SHP77 treated with DMSO at 0.1 percent for 48 hours (cell line): ENCODE measurements around the gene C1orf21.

Experiments used
- DNase-seq: peaks from one replicate; lab custom pipeline; 2025; lab: John Stamatoyannopoulos, UW

The C1orf21 gene

DNA sequence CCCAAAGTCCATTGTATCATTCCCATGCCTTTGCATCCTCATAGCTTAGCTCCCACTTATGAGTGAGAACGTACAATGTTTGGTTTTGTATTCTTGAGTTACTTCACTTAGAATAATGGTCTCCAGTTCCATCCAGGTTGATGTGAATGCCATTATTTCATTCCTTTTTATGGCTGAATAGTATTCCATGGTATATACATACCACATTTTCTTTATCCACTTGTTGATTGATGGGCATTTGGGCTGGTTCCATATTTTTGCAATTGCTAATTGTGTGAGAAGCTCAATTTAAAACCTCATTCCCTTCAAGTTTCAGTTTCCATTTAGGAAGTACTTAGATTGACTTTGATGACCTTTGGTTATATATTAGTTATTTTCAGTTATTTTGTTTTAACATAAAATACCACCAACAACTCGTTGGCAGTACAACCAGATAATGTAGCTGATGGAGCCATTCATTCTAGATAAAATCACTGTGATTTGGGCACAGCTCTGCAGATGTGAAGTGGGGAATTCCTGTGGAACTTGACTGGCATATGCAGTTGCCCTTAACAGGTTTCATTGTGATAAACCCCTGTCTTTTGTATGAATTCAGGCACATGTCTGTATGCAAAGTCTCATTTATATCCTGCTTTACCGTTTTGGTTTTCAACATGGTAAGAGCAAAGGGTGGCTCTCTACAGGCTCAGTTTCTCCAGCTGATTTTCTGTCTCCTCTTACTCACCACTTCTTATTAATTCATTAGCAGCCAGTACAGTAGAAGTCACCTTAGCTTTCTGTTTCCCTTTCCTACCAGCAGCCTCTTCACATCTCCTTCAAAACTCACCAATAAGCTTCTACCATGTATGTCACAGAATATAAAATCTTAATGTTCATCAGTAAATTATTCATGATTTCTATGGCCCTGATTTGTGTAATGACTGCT lies 170.9 kb downstream of the C1orf21 start:
- DNase-seq, result no peak

DNA sequence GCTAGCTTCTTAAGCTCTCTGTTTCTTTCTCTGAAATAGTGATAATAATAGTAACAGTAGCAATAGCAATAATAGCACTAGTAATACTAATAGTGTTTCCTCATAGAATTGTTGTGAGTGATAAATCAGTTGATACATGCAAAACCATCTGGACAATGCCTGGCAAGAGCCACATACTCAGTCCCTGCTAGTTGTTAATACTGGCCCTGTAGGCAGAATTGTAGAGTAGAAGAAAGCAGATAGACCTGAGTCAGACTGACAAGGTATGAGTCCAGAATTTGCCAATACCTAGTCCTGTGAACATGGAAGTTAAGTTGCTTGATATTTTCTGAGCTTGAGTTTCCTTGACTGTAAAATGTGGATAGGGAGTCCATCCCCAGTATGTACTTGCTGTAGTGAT lies 171.9 kb downstream of the C1orf21 start:
- DNase-seq, result no peak

DNA sequence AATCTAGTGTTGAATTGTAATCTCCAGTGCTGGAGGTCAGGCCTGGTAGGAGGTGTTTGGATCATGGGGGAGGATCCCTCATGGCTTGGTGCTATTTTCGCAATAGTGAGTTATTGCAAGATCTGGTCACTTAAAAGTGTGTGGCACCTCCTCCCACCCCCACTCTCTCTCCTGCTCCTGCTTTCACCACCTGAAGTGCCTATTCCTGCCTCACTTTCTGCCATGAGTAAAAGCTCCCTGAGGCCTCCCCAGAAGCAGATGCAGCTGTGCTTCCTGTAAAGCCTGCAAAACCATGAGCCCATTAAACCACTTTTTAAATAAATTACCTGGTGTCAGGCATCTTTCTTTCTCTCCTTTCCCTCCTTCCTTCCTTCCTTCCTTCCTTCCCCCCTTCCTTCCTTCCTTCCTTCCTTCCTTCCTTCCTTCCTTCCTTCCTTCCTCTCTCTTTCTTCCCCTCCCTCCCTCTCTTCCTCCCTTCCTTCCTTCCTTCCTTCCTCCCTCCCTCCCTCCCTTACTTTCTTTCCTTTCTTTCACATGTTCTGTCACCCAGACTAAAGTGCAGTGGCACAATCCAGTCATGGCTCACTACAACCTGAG lies 172.4 kb downstream of the C1orf21 start:
- no peak for DNase-seq

DNA sequence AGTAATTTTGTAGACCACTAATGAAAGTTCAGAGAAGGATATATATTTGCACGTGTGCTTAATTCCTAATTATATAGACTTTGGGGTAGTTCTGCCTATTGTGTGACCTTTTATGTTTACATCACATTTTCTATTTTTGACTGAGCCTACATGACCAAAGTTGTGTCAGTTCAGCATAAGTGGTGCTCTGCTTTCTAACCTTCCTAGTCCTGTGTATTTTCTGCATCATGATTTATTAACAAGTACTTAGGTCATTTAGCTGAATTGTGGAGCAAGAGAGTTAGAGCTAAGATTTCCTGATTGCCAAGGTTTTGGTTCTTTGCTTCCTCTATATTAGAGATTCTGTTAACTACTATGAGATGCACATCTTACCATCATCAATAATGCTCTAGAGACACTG lies 176.0 kb downstream of the C1orf21 start:
- DNase-seq, result no peak

DNA sequence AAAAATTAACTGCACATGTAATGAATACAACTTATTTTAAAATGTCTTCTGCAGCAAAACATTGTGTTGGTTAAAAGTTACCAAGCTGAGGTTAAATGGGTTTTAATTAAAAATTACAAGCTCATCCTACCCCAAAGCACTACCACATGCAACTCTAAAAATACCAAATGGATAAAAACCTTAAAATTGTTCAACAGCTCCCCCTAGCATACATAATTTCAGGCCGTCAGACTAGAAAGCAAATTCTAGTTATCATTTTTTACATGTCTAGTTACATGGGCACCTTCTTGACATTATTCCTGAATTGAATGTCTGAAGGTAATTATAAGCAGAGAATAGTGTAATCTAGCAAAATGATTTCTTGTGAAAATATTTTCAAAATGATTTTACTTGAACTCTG lies 176.5 kb downstream of the C1orf21 start:
- DNase-seq, result peak; percentile 21

DNA sequence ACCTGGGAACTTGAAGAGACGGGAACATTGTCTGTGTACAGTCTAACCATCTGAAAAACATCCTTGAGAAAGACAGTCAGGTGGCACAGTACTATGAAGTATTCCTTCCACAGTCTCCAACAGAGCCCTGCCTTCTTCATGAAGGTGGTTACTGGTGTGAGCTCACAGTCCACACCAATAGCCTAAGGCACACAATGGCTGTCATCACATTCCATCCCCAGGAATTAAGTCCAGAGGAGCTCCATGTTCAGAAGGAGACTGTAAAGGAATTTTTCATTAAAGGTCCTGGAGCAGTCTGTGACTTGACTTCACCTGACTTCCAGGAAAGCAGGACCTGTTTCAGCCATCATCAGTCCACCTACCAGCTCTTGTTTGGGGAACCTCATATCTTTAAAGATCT lies 180.2 kb downstream of the C1orf21 start:
- no peak for DNase-seq

DNA sequence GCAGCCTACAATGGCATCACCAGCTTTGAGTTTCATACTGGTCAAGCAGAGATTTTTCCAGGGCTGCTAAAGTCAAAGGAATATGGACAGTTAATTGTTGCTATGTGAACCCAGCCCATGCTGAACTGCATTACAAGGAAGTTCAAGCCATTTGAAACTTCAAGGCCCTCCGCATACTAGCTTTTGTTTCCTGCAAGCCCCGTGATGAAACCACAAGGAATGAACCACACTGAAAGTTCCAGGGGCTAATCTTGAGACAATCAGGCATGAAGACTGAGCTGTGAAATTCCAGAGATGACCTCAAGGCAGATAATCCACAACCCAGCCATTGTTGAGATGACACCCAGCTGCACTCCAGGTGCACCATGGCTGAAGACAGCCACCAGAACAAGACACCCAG lies 180.8 kb downstream of the C1orf21 start:
- no peak for DNase-seq

DNA sequence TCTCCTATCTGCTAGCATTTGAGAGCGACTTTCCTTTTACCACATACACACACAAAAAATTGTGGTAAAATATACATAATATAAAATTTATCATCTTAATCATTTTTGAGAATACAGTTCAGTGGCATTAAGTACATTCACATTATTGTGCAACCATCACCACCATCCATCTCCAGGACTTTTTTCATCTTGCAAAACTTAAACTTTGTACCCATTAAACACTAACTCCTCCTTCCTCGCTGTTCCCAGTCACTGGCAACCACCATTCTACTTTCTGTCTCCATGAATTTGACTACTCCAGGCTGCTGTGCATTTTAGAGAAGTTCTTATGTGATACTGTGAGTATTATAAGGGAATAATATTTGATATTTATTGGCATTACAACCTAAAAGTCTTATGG lies 181.3 kb downstream of the C1orf21 start:
- DNase-seq, result no peak

DNA sequence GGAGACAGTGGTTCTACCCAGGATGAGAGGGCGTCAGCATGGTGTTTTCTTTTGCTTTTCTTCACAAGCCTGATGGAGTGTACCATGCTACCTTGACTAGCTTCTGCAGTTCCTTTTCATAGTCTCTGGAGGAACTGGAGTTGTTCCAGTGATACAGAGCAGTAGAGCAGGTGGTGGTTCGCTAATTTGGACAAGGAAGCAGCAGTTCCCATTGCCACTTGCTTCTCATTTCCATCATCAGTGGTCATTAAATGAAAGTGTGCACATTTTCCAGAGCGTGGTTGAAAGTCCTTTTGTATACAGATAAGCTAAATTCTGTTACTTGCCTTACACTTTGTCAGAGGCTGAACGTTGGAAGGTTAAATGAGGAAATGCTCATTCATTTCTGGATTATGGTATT lies 182.3 kb downstream of the C1orf21 start:
- no peak for DNase-seq

DNA sequence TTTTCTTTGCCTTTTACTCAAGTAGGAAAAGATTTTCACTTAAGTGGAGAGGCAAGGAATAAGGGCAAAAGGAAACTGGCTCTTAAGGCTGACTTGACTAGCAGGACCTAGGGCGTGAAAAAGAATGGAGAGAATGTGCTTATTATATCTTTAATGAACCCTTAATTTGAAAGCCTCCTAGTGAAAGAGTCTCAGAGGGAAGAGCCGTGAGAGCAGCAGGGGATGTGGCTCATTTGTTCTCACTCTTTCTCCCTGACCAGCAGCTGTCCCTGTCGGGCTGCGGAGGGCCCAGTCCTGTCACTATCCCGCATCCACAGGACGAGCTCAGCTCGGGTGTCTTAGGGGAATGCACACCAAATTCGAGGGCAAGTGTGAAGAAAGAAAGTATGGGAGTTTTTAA lies 187.8 kb downstream of the C1orf21 start:
- no peak for DNase-seq

DNA sequence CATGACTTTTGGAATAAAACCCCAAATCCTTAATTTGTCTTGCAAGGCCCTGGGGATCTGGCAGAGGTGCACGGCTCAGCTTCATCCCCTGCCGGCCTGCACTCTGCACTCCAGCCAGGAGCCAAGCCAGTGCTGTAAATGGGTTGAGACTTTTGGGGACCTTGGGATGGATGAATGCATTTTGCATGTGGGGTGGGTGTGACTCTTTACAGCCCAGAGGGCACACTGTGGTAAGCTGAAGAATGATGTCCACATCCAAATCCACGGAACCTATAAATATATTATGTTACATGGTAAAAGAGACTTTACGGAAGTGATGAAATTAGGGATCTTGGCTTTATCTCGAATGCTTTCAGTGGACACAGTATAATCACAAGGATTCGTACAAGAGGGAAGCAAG lies 190.0 kb downstream of the C1orf21 start:
- no peak for DNase-seq

DNA sequence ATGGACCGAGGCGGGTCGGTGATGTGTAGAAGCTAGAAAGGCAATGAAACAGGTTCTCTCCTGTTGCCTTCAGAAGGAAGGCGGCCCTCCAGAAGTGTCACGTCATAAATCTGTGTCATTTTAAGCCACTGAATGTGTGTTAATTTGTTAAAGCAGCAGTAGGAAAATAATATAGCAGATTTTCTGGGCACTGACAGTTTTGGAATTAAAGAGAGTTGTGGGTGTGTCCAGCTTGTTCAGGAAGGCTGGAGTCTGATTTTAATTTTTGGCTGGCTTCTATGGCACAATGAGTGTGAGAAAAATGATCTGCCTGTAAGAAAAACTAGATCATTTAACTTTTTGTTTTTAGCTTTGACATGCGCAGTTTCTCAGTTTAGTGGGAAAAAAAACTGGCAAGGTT lies 190.5 kb downstream of the C1orf21 start:
- no peak for DNase-seq

DNA sequence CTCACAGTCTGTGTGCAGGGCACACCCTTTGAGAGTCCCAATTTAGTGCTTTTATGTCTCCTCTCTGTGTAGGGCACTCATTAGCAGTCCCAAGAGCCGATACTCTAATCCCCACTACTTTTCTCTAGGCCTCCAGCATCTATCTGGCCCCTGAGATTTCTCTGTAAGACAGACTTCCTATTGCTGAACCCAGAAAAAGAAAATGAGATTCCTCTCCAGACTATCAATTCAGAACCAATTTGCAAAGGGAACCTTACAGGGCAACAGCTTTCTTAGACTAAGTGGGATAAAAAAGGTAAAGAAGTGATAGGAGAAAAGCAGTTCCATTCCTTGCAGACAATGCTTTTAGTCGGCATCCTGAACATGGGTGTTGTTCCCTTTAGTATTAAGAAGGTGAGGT lies 195.6 kb downstream of the C1orf21 start:
- no peak for DNase-seq

DNA sequence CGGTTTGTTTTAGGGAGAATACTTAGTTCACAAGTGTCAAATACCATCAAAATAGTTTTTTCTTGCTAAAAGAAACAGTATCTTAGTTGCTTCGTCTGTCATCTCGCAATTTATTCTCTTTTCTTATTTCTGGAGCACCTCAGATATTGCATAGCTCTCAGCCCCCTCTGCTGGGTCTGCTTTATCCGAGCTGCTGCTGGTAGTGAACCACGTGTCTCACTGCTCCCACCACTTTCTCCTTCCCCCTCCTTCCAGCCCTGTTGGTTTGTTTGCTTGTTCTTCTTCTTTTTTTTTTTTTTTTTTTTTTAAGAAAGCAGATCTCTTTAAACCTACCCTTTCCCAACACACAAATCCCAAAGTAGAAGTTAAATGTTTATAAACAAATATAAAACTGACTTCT lies 197.0 kb downstream of the C1orf21 start:
- no peak for DNase-seq

DNA sequence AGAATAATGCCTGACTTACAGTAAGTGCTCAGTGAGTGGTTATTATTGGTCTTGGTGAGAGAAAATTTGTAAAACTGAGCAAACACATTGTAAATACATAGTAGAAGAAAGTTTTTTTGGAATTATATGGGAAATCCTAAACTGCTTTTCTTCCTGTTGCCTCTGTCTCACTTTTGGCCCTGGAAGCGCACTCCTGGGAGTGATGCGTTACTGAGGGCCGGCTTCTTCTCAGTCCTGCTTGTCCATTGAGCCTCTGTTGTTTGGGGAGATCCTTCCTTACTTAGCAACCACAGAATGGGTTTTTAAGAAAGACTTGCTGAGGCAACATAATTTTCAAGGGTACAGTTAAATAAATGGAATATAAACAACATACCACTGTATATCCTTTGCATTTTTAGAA lies 201.9 kb downstream of the C1orf21 start:
- DNase-seq, result no peak

DNA sequence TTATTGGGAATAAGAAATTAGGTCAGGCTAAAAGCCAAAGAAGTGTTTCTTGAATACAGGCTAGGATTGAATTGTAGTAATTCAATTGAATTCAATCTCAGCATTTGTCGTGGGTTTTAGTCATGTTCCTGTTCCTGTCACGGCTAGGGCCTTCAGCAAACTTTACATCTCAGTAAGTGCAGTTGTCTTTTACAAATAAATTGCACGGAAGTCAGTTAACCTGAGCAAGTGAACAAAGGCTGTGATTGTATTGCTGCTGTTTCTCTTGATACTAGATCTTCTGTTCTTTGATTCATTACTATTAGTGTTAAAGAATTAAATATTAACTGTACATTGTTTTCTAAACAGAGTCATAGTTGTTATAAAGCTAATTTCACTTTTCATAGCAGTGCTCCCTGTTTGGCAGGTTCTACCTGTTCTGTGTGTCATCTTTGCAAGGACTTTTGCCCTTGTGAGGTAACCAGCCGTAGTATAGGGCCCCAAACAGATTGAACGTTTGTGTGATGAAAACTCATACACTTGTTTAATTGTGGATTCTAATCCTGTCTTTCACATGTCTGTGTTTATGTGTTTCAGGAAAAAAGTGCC lies 203.4 kb downstream of the C1orf21 start:
- DNase-seq, result no peak

DNA sequence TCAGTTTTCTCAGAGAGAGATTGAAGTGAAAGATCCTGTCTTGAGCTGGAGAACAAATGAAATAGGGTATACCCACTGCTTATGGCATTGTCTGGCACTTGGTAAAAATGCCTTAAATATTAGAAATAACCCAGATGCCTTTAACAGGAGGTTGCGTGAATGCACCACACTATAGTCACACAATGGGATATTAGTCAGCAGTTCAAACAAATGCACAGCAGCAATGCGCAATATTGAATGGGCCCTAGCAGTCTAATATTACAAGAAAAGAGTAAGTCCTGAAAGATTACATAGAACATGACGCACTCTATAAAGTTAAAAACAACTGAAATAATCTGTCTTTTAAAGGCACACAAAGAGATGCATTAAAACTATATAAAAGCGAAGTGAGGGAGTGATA lies 206.8 kb downstream of the C1orf21 start:
- DNase-seq, result no peak

DNA sequence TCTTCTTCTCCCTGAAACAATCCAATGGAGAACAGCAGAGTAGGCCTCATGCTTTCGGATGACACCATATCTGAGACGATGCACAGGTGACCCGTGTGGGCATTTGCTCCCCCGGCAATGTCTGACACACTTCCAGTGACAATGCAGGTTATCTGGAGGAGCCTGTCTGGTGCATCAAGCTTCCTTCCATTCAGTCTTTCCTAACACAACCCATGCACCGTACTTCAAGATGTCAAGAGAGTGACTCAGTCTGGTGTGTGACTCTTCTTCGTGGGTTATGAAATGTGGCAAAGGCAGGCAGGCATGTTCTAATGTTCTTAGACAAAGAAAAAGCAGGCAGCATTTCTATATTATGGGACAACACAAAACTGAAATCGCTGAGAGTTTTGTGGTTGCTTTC lies 208.8 kb downstream of the C1orf21 start:
- no peak for DNase-seq

DNA sequence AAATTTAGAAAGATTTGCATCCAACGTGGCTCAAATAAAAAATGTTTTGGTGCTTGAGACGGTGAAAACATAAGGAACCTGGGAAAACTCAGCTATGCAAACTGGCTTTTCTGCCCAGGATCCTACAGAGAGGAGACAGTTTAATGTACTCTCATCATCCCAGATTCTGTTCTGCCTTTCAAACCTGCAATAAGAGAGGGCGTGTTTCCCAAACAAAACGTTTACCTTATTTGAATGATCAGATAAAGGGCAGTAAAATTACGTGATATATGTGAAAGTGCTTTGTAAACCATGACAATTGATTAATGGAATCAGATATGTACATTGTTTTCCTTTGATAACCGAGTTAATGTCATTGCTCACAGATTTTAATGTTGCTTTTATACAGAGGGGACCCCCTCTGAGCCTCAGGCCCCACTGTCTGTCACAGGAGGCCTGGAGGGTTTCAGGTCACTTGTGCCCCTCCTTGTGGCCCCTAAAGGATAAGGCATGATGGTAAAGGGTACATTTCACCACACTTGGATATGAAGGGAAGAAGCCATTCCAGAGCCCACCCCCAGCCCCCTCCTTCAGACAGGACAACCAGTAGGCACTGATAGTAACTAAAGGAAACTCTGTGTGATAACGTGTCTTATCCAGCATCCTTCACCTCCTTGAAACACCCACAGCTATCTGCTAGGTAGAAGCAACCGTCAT lies 210.3 kb downstream of the C1orf21 start:
- DNase-seq, result no peak

DNA sequence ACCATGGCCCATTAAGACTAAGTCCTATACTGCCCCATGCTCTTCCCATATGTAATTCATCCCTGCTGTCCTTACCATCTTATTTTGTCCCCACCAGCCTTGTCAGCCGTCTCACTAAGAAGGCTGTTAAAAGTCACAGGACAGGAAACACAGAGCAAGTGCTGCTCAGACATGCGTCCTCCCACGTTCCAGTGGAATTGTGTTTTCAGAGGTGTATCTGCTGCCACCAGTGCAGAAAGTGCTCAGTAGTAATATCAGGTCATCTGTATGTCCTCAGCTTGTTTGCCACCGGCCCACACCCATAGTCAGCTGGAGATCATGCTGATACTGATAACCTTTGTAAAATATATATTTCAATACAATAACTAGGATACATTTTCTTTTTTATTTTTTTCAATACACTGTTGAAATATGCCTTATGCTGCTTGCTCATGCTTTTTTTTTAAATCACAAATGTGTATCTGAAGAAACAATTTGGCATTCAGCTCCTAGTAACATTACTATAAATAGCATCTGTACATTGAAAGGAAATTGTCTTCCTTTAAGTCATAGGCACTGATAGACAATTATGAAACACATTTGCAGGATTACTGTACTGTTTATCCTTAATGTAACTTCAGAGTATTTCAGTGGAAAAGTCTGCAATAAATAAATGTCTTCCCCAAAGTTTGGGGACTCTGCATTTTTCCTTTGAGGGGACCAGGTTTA lies 211.0 kb downstream of the C1orf21 start:
- no peak for DNase-seq

DNA sequence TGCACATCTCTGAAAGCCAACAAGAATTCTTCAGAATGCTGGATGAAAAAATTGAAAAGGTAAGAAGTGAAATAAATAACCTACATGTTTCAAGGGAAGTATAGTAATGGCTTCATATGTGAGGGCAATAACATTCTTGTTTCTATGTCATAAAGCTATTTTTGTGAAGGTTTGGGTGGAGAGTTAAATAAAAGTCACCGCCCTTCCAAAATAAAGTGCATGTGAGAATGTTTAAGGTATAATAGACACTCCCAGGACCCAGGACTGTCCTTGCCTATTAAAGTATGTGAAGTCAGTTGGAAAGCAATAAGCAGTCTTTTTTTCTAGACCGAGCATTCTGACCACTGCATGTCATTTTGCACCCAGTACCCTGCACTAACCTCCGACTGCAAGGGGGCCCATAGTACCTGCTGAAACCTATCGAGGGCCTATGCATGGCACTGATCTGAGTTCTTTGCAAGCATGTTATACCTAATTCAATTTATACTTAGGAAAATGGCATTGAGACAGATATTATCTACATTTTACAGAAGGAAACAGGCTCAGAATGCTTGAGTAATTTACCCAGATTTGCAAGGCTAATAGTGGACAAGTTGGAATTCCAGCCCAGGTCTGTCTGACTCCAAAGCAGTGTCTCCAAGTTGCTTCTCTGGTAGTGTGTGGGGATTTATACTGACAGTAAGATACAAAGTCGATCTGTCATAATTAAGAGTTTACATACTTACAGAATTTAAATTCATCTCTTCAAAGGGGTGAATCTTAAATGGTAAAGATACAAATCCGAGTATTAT lies 211.8 kb downstream of the C1orf21 start:
- no peak for DNase-seq
